Measurements from ENCODE around the gene FBXO3.

The FBXO3 gene

GRCh38 chr11:33694346-33695050, 79.8 kb downstream of the FBXO3 start:
- DNase-seq, result peak; percentile 31
- in situ Hi-C loops (cut with MboI; ENCODE audit: low pct_unique_long_range_greater_than_20kb, low sequenced_read_pairs), result loop anchor here (25.0 kb wide), 1 partner anchor 332 kb away; no protein-coding TSS in a partner anchor

GRCh38 chr11:33692541-33692940, 81.8 kb downstream of the FBXO3 start:
- no peak for DNase-seq
- in situ Hi-C loops (cut with MboI; ENCODE audit: low pct_unique_long_range_greater_than_20kb, low sequenced_read_pairs), result loop anchor here (25.0 kb wide), 1 partner anchor 330 kb away; no protein-coding TSS in a partner anchor

- no peak for DNase-seq
Measured at GRCh38 chr11:33692013-33692504, 82.3 kb downstream of the FBXO3 start.

GRCh38 chr11:33691066-33691864, 83.1 kb downstream of the FBXO3 start:
- no peak for DNase-seq
- in situ Hi-C loops (cut with MboI; ENCODE audit: low pct_unique_long_range_greater_than_20kb, low sequenced_read_pairs), result loop anchor here (25.0 kb wide), 1 partner anchor 329 kb away; no protein-coding TSS in a partner anchor

More at GRCh38 chr11:33692013-33692504, 82.3 kb downstream of the FBXO3 start:
- in situ Hi-C loops (cut with MboI; ENCODE audit: low pct_unique_long_range_greater_than_20kb, low sequenced_read_pairs), result loop anchor here (25.0 kb wide), 1 partner anchor 330 kb away; no protein-coding TSS in a partner anchor

Measured in KBM-7 (cell line).